HL-60 (cell line): ENCODE measurements around the gene C2orf42.

Source experiments
- CTCF ChIP-seq: IDR thresholded peaks from one replicate; pipeline ENCODE4 v1.5.1; 2011; ENCODE audit warnings: low read length, control low read depth, inconsistent platforms; ENCODE audit not compliant: insufficient read depth
- GABPA ChIP-seq: IDR thresholded peaks from 2 replicates; pipeline ENCODE4 v1.6.1; 2012; ENCODE audit warnings: low read depth
- POLR2AphosphoS5 ChIP-seq: IDR thresholded peaks from 2 replicates; pipeline ENCODE4 v1.6.1; 2012; ENCODE audit warnings: low read depth
- SPI1 ChIP-seq: IDR thresholded peaks from 2 replicates; pipeline ENCODE4 v1.6.1; 2012; ENCODE audit warnings: low read depth, mild to moderate bottlenecking, borderline replicate concordance

- TF ChIP-seq CTCF, result no peak
- no peak for TF ChIP-seq POLR2AphosphoS5
- TF ChIP-seq SPI1, result no peak
- no peak for TF ChIP-seq GABPA
Observed at GRCh38 chr2:70199320-70199864, 8.6 kb upstream of the C2orf42 start.
